NCI-H526 treated with DMSO at 0.1 percent for 48 hours (cell line): ENCODE data around the gene RIPOR3.
"Not testable (repeated sequence)": the region's sequence is repeated elsewhere in the genome, so short reads cannot be mapped to it uniquely, and the experiment has no call there.

Source experiments
- DNase-seq: peaks from one replicate; lab custom pipeline; 2025; lab: John Stamatoyannopoulos, UW

Gene RIPOR3

GRCh38 chr20:50680105-50680960, 11.0 kb downstream of the RIPOR3 start:
- no peak for DNase-seq

- no peak for DNase-seq
Observed at GRCh38 chr20:50679753-50680104, 11.6 kb downstream of the RIPOR3 start.

- DNase-seq = no peak
Observed at GRCh38 chr20:50678169-50678898, 13.0 kb downstream of the RIPOR3 start.

DNA sequence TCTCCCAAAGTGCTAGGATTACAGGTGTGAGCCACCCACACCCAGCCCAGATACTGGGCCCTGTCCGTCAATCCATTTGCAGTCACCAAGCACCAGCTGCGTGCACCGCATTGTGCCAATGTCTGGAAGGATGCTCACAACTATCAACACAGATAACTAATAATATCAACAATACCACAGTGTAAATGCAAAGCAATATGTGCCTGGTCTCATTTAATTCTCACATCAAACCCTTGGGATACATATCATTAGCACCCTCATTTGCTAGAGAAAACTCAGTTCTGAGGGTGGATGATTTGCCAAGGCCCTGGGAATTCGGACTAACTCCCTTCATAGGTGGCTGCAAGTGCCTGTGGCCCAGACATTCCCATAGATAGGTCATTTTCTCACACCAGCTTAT, 14.5 kb downstream of the RIPOR3 start:
- no peak for DNase-seq

GRCh38 chr20:50676377-50676731, 15.0 kb downstream of the RIPOR3 start:
- DNase-seq = not testable (repeated sequence)

- DNase-seq = no peak
Observed at GRCh38 chr20:50675671-50676376, 15.5 kb downstream of the RIPOR3 start.

GRCh38 chr20:50674138-50674825, 17.1 kb downstream of the RIPOR3 start:
- DNase-seq = no peak

GRCh38 chr20:50673466-50674137, 17.7 kb downstream of the RIPOR3 start:
- no peak for DNase-seq

GRCh38 chr20:50673146-50673465, 18.2 kb downstream of the RIPOR3 start:
- no peak for DNase-seq

DNA sequence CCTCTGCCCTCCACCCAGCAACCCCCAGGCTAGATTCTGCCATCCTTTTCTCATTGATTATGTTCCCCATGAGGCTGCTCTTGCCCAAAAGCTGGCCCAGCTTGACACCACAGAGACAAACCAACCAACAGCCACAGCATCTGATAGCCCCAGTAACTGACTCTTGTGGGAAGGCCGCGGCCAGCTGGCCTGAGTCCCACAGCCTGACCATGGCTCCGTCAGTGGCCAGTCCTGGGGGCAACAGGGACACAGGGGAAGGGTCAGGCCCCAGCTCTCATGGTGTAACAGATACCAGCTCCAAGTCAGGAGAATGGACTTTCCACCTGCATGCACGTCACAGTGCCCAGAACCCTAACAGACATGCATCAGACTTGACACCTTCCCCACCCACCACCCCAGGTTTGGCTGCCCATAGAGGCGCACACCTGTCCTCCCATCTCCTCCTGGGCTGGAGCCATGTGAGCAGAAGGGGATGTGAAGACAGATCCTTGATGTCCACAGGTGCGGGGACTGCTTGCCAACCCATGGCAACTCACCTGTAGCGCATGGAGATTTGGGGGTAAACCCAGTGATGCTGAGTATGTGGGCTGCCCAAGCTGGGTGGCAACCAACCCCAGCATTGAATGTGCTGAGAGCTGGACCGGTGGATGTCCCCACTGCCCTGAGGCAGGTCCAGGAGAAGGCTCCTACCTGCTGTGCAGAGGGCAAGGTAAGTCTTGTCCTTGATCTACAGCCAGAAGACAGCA, 18.8 kb downstream of the RIPOR3 start:
- DNase-seq = no peak

- no peak for DNase-seq
Observed at GRCh38 chr20:50671626-50672025, 19.7 kb downstream of the RIPOR3 start.

DNA sequence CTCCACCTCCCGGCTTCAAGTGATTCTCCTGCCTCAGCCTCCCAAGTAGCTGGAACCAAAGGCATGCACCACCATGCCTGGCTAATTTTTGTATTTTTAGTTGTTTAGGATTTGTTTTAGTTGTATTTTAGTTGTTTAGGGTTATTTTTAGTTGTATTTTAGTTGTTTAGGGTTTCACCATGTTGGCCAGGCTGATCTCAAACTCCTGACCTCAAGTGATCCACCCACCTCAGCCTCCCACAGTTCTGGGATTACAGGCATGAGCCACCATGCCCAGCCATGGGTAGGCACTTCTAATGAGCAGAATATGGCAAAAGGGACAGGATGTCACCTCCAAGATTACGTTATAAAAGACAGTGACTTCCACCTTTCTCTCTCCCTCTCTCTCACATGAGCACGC, 20.3 kb downstream of the RIPOR3 start:
- DNase-seq = not testable (repeated sequence)

DNA sequence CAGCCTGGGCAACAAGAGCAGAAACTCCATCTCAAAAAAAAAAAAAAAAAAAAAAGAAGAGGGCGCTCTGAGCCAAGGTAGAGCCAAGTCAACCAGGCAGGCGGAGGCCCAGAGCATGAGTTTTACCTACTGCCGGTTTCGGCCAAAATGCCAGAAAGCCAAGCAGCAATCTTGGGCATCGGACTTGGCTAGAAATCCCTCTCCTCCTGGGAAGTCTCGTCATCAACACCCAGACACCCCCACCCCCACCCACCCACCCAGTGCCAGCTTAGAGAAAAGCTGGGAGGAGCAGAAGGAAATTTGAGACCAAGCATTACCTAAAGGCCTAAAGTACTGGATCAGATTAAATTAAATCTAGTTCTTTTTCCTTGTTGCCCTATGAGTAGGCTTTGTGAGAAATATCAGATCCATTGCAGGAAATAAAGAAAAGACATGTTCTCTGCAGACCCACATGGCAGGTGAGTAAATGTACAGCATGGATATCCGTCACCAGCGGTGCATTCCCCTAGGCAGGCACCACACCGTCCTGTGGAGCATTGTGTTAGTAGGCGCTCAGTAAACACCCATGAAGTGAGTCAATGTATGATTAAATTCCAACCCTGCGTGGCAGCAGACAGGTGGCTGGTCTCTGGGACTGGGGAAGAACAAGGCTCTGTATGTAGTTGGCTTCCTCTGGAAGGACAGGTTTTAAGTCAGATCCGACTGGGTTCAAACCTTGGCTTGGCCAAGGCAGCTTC, 21.0 kb downstream of the RIPOR3 start:
- no peak for DNase-seq

DNA sequence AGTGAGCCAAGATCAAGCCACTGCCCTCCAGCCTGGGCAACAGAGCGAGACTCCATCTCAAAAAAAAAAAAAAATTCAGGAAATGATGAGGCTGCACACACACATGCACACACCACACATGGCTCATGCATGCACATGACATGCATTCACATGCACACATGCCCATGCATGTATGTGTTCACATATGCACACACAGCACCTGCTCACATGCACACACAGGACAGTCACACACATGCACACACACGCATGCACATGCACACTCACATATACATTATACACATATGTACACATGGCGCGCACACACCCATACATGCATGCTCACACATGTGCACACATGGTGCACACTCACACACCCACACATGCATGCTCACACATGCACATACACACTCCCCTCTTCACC, 22.5 kb downstream of the RIPOR3 start:
- no peak for DNase-seq

DNA sequence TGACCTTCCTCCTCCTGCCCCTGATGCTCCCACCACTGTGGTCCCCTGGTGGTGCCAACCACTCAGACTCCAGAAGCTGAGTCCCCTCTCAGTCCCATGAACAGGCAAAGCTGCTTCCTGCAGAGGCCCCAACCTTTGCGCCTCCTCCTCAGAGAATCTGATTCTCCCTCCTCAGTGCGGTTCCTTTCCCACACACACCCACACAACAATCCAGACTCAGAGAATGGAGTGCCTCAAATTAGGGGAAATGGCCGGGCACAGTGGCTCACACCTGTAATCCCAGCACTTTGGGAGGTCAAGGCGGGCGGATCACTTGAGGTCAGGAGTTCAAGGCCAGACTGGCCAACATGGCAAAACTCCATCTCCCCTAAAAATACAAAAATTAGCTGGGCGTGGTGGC, 23.0 kb downstream of the RIPOR3 start:
- no peak for DNase-seq

DNA sequence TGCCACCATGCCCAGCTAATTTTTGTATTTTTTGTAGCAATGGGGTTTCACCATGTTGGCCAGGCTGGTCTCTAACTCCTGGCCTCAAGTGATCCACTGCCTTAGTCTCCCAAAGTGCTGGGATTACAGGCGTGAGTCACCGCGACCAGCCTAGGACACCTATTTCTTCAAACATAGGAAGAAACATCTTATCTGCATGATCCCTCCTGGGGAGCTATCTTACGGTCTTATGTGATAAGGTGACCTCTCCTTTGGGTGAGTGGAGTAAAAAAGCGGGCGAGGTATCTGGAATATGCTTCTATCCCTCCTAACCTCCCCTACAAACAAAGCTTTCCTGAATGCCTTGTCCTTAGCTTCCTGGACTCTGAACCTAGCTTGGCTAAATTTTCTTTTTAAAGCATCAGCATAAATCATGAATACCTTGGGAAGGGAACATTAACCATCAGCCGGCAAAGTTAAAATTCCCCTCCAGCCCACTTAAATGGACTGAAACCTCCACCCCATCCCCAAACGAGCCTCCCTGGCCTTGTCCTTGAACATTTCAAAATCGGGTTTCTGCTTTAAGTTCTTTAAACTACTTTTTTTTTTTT, 24.5 kb downstream of the RIPOR3 start:
- DNase-seq = no peak

GRCh38 chr20:50664254-50664653, 27.1 kb downstream of the RIPOR3 start:
- DNase-seq = no peak

- peak; percentile 47 for DNase-seq
Observed at GRCh38 chr20:50663095-50663821, 28.1 kb downstream of the RIPOR3 start.

DNA sequence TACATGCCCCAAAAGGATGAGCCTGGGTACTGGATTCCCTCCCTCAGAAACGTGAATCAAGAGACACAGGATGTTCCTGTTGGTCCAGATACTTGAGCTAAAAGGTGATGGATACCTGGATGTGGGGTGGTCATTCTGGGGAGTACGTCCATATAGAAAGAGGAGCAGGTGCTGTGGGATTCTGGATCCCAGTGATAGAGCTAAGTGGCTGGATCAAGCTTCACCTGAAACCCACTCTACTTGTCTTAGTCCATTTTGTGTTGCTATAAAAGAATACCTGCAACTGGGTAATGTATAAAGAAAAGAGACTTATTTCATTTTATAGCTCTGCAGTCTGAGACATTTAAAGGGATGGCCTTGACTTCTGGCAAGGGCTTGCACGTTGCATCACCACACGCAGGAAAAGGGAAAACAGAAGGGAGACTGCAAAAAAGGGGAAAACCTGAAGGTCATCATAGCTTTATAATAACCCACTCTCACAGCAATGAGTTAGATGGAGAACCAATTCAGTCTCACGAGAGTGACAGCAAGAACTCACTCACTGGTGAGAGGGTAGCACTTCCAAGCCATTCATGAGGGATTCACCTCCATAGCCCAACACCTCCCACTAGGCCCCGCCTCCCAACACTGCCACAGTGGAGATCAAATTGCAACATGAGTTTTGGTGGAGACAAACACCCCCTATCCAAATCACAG, 31.2 kb downstream of the RIPOR3 start:
- DNase-seq = no peak
